ENCODE results near the gene HEYL.

DNA sequence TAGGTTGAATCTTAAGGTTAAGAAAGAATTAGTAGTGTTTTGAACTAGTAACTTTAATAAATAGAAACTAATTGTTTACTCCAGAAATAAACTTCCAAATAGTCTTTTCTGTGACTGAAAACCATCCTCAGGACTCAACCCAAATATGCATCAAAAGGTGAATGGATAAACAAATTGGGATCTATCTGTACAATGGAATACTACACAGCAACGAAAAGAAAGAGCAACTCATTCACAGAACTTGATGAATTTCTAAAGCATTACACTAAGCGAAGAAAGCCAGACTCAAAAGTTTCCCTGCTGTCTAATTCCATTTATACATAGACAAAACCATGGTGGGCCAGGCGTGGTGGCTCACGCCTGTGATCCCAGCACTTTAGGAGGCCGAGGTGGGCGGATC is 25.0 kb downstream of the HEYL start:
- TF ChIP-seq, protein P1, sequence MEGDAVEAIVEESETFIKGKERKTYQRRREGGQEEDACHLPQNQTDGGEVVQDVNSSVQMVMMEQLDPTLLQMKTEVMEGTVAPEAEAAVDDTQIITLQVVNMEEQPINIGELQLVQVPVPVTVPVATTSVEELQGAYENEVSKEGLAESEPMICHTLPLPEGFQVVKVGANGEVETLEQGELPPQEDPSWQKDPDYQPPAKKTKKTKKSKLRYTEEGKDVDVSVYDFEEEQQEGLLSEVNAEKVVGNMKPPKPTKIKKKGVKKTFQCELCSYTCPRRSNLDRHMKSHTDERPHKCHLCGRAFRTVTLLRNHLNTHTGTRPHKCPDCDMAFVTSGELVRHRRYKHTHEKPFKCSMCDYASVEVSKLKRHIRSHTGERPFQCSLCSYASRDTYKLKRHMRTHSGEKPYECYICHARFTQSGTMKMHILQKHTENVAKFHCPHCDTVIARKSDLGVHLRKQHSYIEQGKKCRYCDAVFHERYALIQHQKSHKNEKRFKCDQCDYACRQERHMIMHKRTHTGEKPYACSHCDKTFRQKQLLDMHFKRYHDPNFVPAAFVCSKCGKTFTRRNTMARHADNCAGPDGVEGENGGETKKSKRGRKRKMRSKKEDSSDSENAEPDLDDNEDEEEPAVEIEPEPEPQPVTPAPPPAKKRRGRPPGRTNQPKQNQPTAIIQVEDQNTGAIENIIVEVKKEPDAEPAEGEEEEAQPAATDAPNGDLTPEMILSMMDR (IDR thresholded peaks at IDR 0.05; ENCODE audit: low read depth, low read length, poor library complexity, severe bottlenecking) = no peak
- TF ChIP-seq EZH2phosphoT487 (IDR thresholded peaks at IDR 0.05; ENCODE audit: borderline replicate concordance, low read length) = no peak
